GM12878 (cell line): ENCODE results near the gene TDRD3. TPM values are rescaled to one million over a fixed set of nuclear protein-coding genes. Genes with fewer than 3 reads are reported as not detected.

Source experiments
- BRCA1 ChIP-seq: IDR thresholded peaks from 2 replicates; pipeline ENCODE4 v1.6.1; 2011; ENCODE audit warnings: low read depth, low read length, improper control_type of control experiment
- CBX3 ChIP-seq: fragments of 200-600 bp; sonication (generic); IDR thresholded peaks from 2 replicates; pipeline ENCODE4 v1.6.1; 2016; ENCODE audit warnings: low read depth, borderline replicate concordance
- CHD2 ChIP-seq: IDR thresholded peaks from 2 replicates; pipeline ENCODE4 v1.6.1; 2011; ENCODE audit warnings: low read depth, low read length, improper control_type of control experiment, borderline replicate concordance
- EED ChIP-seq: sonication (generic); IDR thresholded peaks from 2 replicates; pipeline ENCODE4 v1.6.1; 2016; ENCODE audit warnings: antibody characterized with exemption, low read depth
- ESRRA ChIP-seq: IDR thresholded peaks from 2 replicates; pipeline ENCODE4 v1.6.1; 2012; ENCODE audit warnings: mild to moderate bottlenecking, low read length, improper control_type of control experiment
- ETV6 ChIP-seq, 2 experiments: fragments of 450-650 bp in 1 of 2; IDR thresholded peaks in 1 of 2; conservative IDR thresholded peaks in 1 of 2; 2 replicates each; pipeline ENCODE4 v1.6.1; 2014; ENCODE audit warnings: antibody characterized with exemption in 1 of 2, borderline replicate concordance in 1 of 2, low read depth in 1 of 2, mild to moderate bottlenecking in 1 of 2, moderate library complexity in 1 of 2
- EZH2 ChIP-seq: IDR thresholded peaks from 2 replicates; pipeline ENCODE4 v1.6.1; 2012; ENCODE audit warnings: low read depth, mild to moderate bottlenecking, control low read depth, inconsistent platforms, low read length, borderline replicate concordance; ENCODE audit not compliant: control insufficient read depth
- HDGF ChIP-seq: fragments of 450-650 bp; IDR thresholded peaks from 2 replicates; pipeline ENCODE4 v1.6.1; 2016; ENCODE audit warnings: antibody characterized with exemption
- IRF5 ChIP-seq: fragments of 450-650 bp; IDR thresholded peaks from 2 replicates; pipeline ENCODE4 v1.6.1; 2017; ENCODE audit warnings: borderline replicate concordance
- KLF5 ChIP-seq: fragments of 450-650 bp; IDR thresholded peaks from 2 replicates; pipeline ENCODE4 v1.6.1; 2014; ENCODE audit warnings: mild to moderate bottlenecking; ENCODE audit not compliant: partially characterized antibody
- MXI1 ChIP-seq: fragments of 150-350 bp; IDR thresholded peaks from 2 replicates; pipeline ENCODE4 v1.6.1; 2011; ENCODE audit warnings: low read depth, mild to moderate bottlenecking, inconsistent platforms, low read length, improper control_type of control experiment
- POLR2A ChIP-seq: IDR thresholded peaks from 2 replicates; pipeline ENCODE4 v1.6.1; 2011; ENCODE audit warnings: low read depth, mild to moderate bottlenecking, low read length
- SMAD5 ChIP-seq: IDR thresholded peaks from 2 replicates; pipeline ENCODE4 v1.6.1; 2016; ENCODE audit warnings: antibody characterized with exemption, low read depth
- SREBF2 ChIP-seq: IDR thresholded peaks from 2 replicates; pipeline ENCODE4 v1.6.1; 2012; ENCODE audit warnings: mild to moderate bottlenecking, low read length
- SRF ChIP-seq, 2 experiments: IDR thresholded peaks; 2 replicates each; pipeline ENCODE4 v1.6.1; 2011; ENCODE audit warnings: low read depth in 2 of 2, low read length in 2 of 2, mild to moderate bottlenecking in 1 of 2, moderate library complexity in 1 of 2
- TAF1 ChIP-seq: IDR thresholded peaks from 2 replicates; pipeline ENCODE4 v1.6.1; 2011; ENCODE audit warnings: mild to moderate bottlenecking, low read depth, low read length, borderline replicate concordance
- ZBTB33 ChIP-seq: fragments of 450-650 bp; IDR thresholded peaks from 2 replicates; pipeline ENCODE4 v1.6.1; 2017; ENCODE audit warnings: mild to moderate bottlenecking
- ZNF207 ChIP-seq: fragments of 450-650 bp; IDR thresholded peaks from 2 replicates; pipeline ENCODE4 v1.6.1; 2014; ENCODE audit warnings: antibody characterized with exemption, mild to moderate bottlenecking, borderline replicate concordance
- ZNF24 ChIP-seq: fragments of 450-650 bp; IDR thresholded peaks from 2 replicates; pipeline ENCODE4 v1.6.1; 2017; ENCODE audit warnings: antibody characterized with exemption, mild to moderate bottlenecking
- ZNF687 ChIP-seq: fragments of 450-650 bp; IDR thresholded peaks from 2 replicates; pipeline ENCODE4 v1.6.1; 2017; ENCODE audit warnings: mild to moderate bottlenecking, moderate library complexity
- ZZZ3 ChIP-seq: IDR thresholded peaks from 2 replicates; pipeline ENCODE4 v1.6.1; 2011; ENCODE audit warnings: low read depth; ENCODE audit not compliant: control insufficient read depth, insufficient read length
- polyA plus RNA-seq, 11 experiments: library from polyadenylated mRNA; depleted of rRNA in 4 of 11; unstranded in 6 of 11; stranded (reverse) in 5 of 11; fragments of >200 nt; fragmentation: Nextera tagmentation in 4 of 11; fragmentation: Illumina TruSeq in 1 of 11; extraction: Ambion mirVana in 4 of 11; extraction: Trizol in 1 of 11; gene quantifications; 1 replicate in 1 of 11; 2 replicates in 10 of 11; pipeline versions ENCODE4 v1.2.1 to v1.2.3, GENCODE V29; 2011 to 2016; ENCODE audit warnings: inconsistent platforms in 2 of 11, missing spikeins in 2 of 11, low read depth in 1 of 11
- total RNA-seq, 4 experiments: library from RNA; depleted of rRNA in 3 of 4; stranded (reverse); fragments of >200 nt in 3 of 4; fragmentation: Illumina TruSeq in 1 of 4; extraction: Trizol in 1 of 4; gene quantifications; 2 replicates each; pipeline versions ENCODE4 v1.2.1 to v1.2.3, GENCODE V29; 2013 to 2021
- TF ChIP-seq, protein P1 (sequence below): fragments of 450-650 bp; IDR thresholded peaks from 2 replicates; pipeline ENCODE4 v1.6.1; 2014; ENCODE audit warnings: mild to moderate bottlenecking

Gene TDRD3
- total and polyA plus RNA-seq, 10 of the 15 experiments (the other 5 are each of a cell fraction or from before 2014, with no cell fraction given) = 8.4 to 27.9 (median 15.8) TPM

GRCh38 chr13:60395971-60396782 lies 843 bp upstream of the TDRD3 start (continued):
- TF ChIP-seq, protein P1, sequence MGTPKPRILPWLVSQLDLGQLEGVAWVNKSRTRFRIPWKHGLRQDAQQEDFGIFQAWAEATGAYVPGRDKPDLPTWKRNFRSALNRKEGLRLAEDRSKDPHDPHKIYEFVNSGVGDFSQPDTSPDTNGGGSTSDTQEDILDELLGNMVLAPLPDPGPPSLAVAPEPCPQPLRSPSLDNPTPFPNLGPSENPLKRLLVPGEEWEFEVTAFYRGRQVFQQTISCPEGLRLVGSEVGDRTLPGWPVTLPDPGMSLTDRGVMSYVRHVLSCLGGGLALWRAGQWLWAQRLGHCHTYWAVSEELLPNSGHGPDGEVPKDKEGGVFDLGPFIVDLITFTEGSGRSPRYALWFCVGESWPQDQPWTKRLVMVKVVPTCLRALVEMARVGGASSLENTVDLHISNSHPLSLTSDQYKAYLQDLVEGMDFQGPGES = no peak
- TF ChIP-seq BRCA1 (no peak), EED (peak; percentile 77; the same call in 1 of the 2 replicates), ZNF207 (no peak; the same call in 1 of the 2 replicates), SRF (IDR thresholded peaks at IDR 0.05; ENCODE audit: low read depth in 2 of 2, low read length in 2 of 2) (no peak), ZNF687 (0 out of 2 replicates have a peak, but pooled peaks have one; percentile 22), ESRRA (no peak), HDGF (no peak), EZH2 (no peak), CBX3 (no peak), POLR2A (peak; percentile 85), SREBF2 (0 out of 2 replicates have a peak, but pooled peaks have one; percentile 34), TAF1 (peak; percentile 22; the same call in 1 of the 2 replicates), KLF5 (no peak), CHD2 (peak; percentile 68; the same call in 1 of the 2 replicates), ZZZ3 (no peak), MXI1 (peak; percentile 61), ZNF24 (no peak), ETV6 (conservative IDR thresholded peaks at IDR 0.05 in 1 of 2, IDR thresholded peaks at IDR 0.05 in 1 of 2; ENCODE audit: borderline replicate concordance in 1 of 2, low read depth in 1 of 2) (0 out of 4 replicates have a peak, but pooled peaks of 1 of the 2 experiments have one; percentile 32), SMAD5 (peak; percentile 78; the same call in 1 of the 2 replicates), IRF5 (no peak), ZBTB33 (no peak)
